Fibroblast of skin of back (primary cell): Measurements from ENCODE around the gene RBBP8NL.

ENCODE experiments used
- DNase-seq: peaks from one replicate; pipeline ENCODE4 v3.0.0-alpha.2; 2013

The RBBP8NL gene

GRCh38 chr20:62406635-62407176 is 20.6 kb downstream of the RBBP8NL start:
- no peak for DNase-seq

- no peak for DNase-seq
These were observed 21.3 kb downstream of the RBBP8NL start for GRCh38 chr20:62405981-62406513.

DNA sequence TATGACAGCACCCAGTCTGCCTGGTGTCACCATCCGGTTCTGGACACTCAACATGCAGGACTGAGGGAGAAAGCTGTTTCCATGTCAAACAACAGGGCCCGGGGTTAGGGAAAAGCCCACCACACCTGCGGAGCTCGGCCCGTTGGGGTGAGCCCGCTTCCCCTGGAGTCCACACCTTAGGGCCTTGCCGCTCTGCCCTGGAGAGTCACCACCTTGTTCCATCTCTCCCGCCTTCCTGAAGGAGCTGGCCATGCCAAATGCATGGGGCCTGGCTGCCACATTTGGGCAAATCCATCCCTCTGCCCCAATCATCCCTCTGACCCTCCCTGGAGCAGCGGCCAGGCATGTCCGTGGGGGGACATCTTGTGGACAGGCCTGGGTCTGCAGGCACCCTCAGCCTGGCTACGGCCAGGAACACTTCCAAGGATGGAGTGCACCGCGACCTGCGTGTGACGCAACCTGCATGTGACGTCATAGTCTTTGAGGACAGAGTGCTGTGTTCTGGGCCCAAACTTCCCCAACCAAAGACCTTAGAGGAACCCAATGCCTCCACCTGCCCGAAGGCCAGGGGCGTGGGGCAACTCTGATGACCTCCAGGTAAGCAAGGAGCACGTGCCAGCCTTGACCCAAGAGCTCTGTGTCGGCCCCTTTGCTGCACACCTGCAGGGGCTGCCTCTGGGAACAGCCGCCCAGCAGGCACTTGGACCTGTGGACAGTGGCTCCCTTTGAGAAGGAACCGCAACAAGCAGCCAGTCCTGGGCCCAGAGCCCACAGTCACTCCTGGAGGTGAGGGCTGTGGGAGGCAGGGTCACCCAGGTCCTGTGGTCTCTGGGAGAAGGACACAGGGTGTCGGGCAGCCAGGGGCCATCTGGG is 22.0 kb downstream of the RBBP8NL start:
- peak; percentile 39 for DNase-seq

DNA sequence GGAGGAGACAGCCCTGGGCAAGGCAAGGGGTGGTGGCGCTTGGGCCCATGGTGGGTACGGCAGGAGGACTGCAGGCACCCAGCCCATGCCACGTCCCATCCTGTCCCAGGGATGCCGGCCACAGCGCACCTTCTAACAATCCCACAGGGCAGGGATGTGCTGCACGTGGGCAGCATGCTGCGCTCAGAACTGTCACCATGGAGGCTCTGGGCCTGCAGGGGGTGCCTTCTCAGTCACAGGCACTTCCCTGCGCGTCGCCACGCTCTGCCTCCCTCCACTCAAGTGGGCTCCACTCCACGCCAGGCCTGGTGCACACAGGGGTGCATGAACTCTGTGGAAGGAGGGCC is 22.6 kb downstream of the RBBP8NL start:
- no peak for DNase-seq

- no peak for DNase-seq
These were observed 23.1 kb downstream of the RBBP8NL start for GRCh38 chr20:62404112-62404665.

DNA sequence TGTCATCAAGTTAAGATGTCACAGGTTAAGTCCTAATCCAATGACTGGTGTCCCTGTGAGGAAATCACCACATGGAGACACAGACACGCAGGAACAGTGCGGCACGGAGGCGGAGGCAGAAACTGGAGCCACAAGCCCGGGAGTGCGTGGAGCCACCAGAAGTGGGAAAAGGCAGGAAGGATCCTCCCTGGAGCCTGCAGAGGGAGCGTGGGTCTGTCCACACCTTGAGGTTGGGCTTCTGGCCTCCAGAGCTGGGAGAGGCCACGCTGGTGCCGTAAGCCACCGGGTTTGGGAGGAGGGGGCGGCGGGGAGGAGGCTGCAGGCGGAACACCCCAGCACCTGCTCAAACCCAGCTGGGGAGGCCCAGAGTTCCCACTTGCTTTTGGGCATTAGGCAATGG is 24.0 kb downstream of the RBBP8NL start:
- DNase-seq: no peak

GRCh38 chr20:62402456-62403150 is 24.7 kb downstream of the RBBP8NL start:
- DNase-seq: no peak

GRCh38 chr20:62401331-62401779 is 26.0 kb downstream of the RBBP8NL start:
- DNase-seq: no peak

DNA sequence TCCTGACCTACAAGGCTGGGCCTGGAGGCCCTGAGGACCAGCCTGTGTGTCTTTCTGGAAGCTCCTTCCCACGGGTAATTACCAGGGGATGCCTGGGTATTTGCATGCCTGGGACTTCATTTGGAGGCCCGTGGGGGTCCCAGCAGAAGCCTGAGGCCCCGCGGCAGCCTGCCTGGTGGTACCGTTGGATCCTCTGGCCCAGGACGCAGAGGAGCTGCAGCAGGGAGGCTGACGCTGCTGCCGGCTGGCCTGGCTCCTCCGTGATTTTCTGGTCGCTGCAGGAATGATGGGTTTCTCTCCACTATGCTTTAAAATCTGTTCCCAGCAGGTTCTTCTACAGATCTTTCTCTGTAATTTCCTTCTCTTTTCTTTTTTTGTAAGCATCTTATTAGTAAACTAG is 26.8 kb downstream of the RBBP8NL start:
- no peak for DNase-seq

DNA sequence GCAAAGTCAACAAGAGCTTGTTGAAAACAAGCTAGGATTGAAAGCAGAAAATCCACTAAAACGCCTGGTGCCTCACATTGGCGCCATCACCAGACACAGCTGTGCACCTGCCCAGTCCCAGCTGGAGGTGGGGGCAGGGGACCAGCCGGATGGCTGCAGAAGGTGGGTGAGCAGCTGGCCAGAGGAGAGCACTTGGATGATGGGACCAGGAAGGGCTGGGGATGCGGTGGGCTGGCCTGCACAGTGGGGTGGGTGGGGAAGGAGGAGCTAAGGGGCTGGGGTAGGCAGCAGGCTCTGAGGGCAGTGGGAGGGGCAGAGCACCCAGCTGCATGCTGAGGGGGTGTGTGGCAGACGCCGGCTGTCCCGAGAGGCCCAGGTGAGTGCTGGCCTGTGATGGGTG is 27.3 kb downstream of the RBBP8NL start:
- no peak for DNase-seq

DNA sequence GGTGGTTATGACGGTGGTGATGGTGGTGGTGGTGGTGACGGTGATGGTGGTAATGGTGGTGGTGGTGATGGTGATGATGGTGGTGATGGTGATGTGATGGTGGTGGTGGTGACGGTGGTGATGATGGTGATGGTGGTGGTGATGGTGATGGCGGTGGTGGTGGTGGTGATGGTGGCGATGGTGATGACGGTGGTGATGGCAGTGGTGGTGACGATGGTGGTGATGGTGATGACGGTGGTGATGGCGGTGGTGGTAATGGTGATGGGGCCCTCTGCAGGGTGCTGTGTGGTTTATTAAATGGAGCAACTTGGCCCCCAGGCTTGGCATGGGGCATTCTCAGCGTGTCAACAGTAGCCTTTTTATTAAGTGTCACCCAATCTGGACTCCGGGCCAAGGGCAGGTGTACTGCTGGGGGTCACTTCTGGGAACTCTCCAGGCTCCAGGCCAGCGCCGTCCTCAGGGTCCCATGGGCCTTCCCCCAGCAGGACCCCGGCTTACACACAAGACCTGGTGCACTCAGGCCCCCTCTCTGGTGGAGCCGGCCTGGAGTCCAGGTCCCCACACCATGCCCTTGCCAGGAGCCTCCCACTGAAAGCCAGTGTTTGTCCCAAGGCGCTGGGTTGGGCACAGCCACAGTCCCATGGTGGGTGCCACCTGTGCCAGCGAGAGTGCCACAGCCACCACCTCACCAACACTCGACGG is 29.1 kb downstream of the RBBP8NL start:
- DNase-seq: no peak

GRCh38 chr20:62396367-62397239 is 30.7 kb downstream of the RBBP8NL start:
- DNase-seq: no peak

DNA sequence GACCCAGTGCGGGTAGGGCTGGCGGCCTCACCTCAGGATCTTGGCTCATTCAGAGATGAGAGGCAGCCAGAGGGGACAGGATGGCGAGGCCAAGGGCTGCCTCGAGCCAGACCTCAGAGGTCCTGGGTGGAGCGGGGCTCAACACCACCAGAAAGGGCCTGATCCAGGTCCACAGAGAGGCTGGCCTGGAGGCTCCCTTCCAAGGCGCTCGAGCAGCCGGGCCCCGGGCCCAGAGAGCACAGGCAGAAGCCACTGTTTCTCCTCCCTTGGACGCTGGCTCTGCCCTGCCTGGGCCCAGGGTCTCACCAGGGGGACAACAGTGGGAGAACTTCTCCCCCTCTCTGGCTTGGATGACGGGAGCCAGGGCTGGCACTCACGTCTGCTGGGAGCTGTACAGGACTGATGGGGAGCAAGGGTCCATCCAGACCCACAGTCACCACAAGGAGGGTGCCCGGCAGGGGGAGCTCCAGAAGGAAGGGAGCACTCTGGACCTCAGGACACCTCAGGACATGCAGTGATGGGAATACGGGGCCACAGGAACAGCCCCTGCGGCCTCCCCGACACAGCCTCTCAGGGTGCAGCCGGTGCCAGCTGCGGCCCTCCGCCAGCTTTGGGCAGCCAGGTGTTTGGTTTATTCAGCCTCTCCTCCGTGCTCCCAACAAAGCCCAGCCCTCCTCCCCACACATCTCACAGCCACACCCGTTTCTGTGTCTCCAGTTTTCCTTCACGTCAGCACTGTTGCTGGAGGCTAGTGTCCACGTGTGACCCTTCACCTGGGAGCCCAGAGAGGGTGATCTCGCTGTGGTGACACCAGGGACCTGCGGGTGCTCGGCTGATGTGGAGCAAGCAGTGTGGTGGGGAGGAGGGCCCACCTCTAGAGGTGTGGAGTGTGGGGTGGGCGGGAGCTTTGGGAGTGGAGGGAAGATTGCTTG is 31.8 kb downstream of the RBBP8NL start:
- no peak for DNase-seq

DNA sequence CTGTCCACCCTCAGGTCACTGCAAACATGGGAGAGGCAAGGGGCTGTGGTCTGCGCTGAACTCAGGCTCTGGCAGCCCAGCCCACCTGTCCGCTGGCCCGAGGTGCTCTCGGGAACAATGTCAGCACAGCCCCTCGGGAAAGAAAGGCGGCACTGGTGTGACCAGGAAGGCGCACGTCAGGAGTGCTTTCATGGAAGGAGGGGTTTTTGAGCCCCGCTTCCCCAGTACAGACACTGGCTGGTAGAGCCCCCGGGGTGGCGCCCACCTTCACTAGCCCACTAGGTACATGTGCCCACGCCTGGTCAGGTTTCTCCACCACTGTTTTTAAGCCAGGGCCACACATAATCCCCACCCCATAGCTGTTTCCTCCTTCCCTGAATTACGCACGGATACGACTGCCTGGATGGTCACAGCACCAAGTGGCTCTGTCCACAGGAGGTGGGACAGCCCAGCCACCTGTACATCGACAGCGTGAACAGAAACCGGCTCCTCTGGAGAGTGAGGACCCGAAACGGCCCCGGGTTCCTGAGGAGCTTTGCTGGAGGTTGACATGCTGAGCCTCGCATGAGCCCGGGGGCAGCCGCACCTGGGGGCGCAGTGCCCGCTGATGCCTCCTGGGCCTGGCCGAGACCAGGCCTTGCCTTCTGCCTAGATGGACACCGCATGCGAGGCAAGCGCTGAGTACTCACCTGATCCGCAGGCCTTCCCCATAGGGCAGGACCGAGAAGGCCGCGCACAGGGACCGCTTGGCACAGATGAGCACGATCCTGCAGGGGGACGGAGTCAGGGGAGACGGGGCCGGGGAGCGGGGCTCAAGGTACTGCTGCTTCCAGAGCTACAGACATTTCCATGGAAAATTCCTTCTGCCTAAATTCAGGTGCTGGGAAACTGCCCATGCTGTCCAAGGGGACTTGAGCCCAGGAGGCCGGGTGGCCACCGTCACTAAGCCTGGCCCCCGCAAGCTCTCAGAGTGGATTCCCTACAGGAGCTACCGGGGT is 32.8 kb downstream of the RBBP8NL start:
- DNase-seq: no peak

DNA sequence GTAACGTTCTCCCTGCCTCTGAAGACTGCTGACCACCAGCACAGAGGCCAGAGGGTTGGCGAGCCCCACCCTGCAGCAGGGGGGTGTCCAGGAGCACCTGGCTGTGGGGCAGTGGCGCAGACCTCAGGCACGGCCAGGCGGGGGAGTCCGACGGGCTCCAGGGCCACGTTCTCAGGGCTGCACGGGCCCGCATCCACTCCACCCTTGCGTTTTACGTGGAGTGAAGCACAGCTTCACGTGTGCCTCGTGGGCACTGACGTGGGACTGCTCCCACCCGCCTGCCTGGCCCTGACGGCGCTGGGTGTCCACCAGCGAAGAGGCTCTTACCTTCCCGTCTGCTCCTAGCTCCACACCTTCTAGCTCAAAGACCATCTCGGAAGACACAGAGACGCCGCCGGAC is 33.5 kb downstream of the RBBP8NL start:
- no peak for DNase-seq

DNA sequence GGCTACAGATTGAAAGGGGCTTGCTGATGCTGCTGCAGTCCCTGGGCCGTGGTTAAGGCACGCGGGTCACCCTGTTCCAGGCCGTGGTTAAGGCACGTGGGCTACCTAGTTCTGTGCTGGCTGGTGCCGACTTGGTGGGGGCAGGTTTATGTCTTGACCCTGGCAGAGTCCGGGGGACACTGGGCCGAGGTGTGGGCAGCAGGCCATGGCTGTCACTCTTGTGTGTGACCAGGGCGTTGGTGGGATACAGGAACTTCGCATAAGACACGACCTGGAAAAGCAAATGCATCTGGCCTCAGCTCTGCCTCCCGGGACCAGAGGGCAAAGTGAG is 34.0 kb downstream of the RBBP8NL start:
- DNase-seq: no peak

- no peak for DNase-seq
These were observed 34.6 kb downstream of the RBBP8NL start for GRCh38 chr20:62392621-62393334.

DNA sequence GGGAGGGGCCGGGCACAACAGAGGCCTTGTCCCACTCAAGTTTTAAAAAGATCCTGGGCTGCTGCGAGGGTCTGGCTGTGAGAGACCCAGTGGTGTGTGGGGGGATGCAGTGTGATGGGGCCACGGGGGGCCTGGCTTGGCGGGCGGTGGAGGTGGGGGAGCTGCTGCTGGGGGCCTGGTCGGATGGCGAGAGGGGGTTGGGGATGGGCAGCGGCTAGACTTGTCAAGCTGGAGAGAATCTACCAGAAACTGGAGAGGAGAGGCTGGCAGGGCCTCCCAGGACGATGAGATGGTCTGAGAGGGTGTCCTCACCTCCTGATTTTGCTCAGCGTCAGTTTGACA is 35.3 kb downstream of the RBBP8NL start:
- DNase-seq: no peak
